HepG2 (cell line): ENCODE measurements around the gene MED25. TPM values are rescaled to one million over a fixed set of nuclear protein-coding genes. Genes with fewer than 3 reads are reported as not detected.

ENCODE experiments used
- EHMT2 ChIP-seq: fragments of 200-600 bp; sonication (generic); IDR thresholded peaks from 2 replicates; pipeline ENCODE4 v1.7.0; 2017; ENCODE audit warnings: antibody characterized with exemption, low read depth, low read length, borderline replicate concordance
- KDM5A ChIP-seq: fragments of 200-600 bp; sonication (generic); IDR thresholded peaks from 2 replicates; pipeline ENCODE4 v1.7.0; 2018; ENCODE audit warnings: antibody characterized with exemption, mild to moderate bottlenecking, low read length, borderline replicate concordance
- KLF16 ChIP-seq, 2 experiments: sonication (generic) in 1 of 2; formaldehyde crosslinking in 1 of 2; IDR thresholded peaks; 2 replicates each; pipeline versions ENCODE4 v1.6.1 to v1.8.0; 2016 to 2023; ENCODE audit warnings: missing genetic modification reagents in 2 of 2, missing compliant biosample characterization in 1 of 2
- KLF9 ChIP-seq: IDR thresholded peaks from 2 replicates; pipeline ENCODE4 v1.6.1; 2016; ENCODE audit warnings: low read depth
- NFYB ChIP-seq: sonication (generic); formaldehyde crosslinking; IDR thresholded peaks from 2 replicates; pipeline ENCODE4 v1.4.0; 2020; ENCODE audit warnings: missing genetic modification reagents
- RBFOX2 ChIP-seq: fragments of 200-400 bp; formaldehyde crosslinking; IDR thresholded peaks from 2 replicates; pipeline ENCODE4 v1.6.1; 2017; ENCODE audit warnings: low read depth, mild to moderate bottlenecking, low read length
- ZFP90 ChIP-seq: sonication (generic); formaldehyde crosslinking; IDR thresholded peaks from 2 replicates; pipeline ENCODE4 v1.8.0; 2022; ENCODE audit warnings: missing genetic modification reagents, mild to moderate bottlenecking, inconsistent platforms, borderline replicate concordance
- ZNF138 ChIP-seq: sonication (generic); formaldehyde crosslinking; IDR thresholded peaks from 2 replicates; pipeline ENCODE4 v1.5.0; 2020; ENCODE audit warnings: mild to moderate bottlenecking, low read depth, missing genetic modification reagents
- ZNF224 ChIP-seq: sonication (generic); formaldehyde crosslinking; IDR thresholded peaks from 2 replicates; pipeline ENCODE4 v1.5.0; 2020; ENCODE audit warnings: mild to moderate bottlenecking, missing genetic modification reagents
- ZNF646 ChIP-seq: sonication (generic); formaldehyde crosslinking; IDR thresholded peaks from 2 replicates; pipeline ENCODE4 v1.9.0; 2021; ENCODE audit warnings: mild to moderate bottlenecking, missing genetic modification reagents
- ZNF687 ChIP-seq: sonication (generic); formaldehyde crosslinking; IDR thresholded peaks from 2 replicates; pipeline ENCODE4 v1.5.1; 2020; ENCODE audit warnings: mild to moderate bottlenecking, missing genetic modification reagents, moderate library complexity
- polyA plus RNA-seq, 8 experiments: library from polyadenylated mRNA; depleted of rRNA in 3 of 8; stranded (reverse) in 7 of 8; unstranded in 1 of 8; fragments of >200 nt; fragmentation: Illumina TruSeq in 4 of 8; extraction: Trizol in 4 of 8; gene quantifications; 2 replicates each; pipeline versions ENCODE4 v1.2.1 to v1.2.3, GENCODE V29; 2011 to 2016; ENCODE audit warnings: low read depth in 4 of 8, missing spikeins in 1 of 8, mixed read lengths in 1 of 8; ENCODE audit not compliant: insufficient read depth in 1 of 8
- total RNA-seq, 5 experiments: library from RNA; depleted of rRNA; stranded (reverse); fragments of >200 nt; fragmentation: Illumina TruSeq; extraction: Trizol; gene quantifications; 2 replicates each; pipeline ENCODE4 v1.2.3, GENCODE V29; 2016; ENCODE audit warnings: low read depth in 1 of 5
- TF ChIP-seq, protein P1 (sequence below): sonication (generic); formaldehyde crosslinking; IDR thresholded peaks from 2 replicates; pipeline ENCODE4 v1.5.0; 2020; ENCODE audit warnings: missing genetic modification reagents
- TF ChIP-seq, protein P2 (sequence below): IDR thresholded peaks from 2 replicates; pipeline ENCODE4 v1.6.1; 2016; ENCODE audit warnings: low read depth

Gene MED25
- total and polyA plus RNA-seq, 2 of the 13 experiments (the other 11 are each of a cell fraction or from before 2014, with no cell fraction given): 11.1 to 15.1 TPM

DNA sequence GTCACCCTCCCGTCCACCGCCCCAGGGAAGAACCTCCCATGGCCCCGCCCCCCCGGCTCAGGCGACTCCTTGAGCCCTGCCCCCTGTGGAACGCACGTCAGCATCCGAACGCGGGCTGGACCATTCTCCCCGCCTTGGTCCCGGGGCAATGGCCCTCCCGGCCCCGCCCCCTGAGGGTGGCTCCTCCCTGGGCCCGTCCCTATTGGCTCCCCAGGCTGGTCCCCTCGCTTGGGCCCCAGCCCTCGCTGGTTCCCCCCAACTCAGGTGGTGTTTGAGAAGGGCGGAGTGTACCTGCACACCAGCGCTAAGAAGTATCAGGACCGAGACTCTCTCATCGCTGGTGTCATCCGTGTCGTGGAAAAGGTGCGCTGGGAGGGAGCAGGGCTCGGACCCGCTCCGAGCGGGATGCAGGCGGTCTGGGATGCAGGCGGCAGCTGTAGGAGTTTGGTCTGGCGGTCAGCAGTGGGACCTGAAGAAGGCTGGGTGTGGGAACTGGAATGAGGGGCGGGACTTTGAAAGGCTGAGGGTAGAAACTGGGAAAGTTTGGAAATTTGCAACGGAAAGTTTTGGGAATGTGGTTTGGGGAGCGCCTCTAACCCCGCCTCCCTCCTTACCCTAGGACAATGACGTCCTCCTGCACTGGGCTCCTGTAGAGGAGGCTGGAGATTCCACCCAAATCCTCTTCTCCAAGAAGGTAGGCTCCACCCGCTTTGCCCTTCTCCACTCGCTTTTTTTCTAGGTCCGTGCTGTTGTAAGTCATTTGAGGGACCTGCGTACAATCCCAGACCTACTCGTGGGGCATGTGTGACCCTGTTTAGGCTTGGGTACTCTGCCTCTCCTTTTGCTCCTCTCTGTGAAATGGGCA, 60.0 kb downstream of the MED25 start (continued):
- TF ChIP-seq, protein P1, sequence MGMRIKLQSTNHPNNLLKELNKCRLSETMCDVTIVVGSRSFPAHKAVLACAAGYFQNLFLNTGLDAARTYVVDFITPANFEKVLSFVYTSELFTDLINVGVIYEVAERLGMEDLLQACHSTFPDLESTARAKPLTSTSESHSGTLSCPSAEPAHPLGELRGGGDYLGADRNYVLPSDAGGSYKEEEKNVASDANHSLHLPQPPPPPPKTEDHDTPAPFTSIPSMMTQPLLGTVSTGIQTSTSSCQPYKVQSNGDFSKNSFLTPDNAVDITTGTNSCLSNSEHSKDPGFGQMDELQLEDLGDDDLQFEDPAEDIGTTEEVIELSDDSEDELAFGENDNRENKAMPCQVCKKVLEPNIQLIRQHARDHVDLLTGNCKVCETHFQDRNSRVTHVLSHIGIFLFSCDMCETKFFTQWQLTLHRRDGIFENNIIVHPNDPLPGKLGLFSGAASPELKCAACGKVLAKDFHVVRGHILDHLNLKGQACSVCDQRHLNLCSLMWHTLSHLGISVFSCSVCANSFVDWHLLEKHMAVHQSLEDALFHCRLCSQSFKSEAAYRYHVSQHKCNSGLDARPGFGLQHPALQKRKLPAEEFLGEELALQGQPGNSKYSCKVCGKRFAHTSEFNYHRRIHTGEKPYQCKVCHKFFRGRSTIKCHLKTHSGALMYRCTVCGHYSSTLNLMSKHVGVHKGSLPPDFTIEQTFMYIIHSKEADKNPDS: no peak
- no peak for TF ChIP-seq ZNF646
- TF ChIP-seq, protein P2, sequence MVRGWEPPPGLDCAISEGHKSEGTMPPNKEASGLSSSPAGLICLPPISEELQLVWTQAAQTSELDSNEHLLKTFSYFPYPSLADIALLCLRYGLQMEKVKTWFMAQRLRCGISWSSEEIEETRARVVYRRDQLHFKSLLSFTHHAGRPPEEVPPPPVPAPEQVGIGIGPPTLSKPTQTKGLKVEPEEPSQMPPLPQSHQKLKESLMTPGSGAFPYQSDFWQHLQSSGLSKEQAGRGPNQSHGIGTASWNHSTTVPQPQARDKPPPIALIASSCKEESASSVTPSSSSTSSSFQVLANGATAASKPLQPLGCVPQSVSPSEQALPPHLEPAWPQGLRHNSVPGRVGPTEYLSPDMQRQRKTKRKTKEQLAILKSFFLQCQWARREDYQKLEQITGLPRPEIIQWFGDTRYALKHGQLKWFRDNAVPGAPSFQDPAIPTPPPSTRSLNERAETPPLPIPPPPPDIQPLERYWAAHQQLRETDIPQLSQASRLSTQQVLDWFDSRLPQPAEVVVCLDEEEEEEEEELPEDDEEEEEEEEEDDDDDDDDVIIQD (CRISPR knock-in tag): 0 out of 2 replicates have a peak, but pooled peaks have one; percentile 2
- peak; percentile 71 for TF ChIP-seq NFYB (CRISPR knock-in tag)
- TF ChIP-seq EHMT2: no peak
- TF ChIP-seq KDM5A: peak; percentile 75
- TF ChIP-seq KLF9: no peak; the same call in 1 of the 2 replicates
- TF ChIP-seq ZFP90: peak; percentile 67; the same call in 1 of the 2 replicates
- TF ChIP-seq ZNF224 (CRISPR knock-in tag): 0 out of 2 replicates have a peak, but pooled peaks have one; percentile 34
- peak; percentile 53 for TF ChIP-seq ZNF687 (CRISPR knock-in tag)
- 0 out of 2 replicates have a peak, but pooled peaks have one; percentile 37 for TF ChIP-seq ZNF138 (CRISPR knock-in tag)
- TF ChIP-seq RBFOX2: peak; percentile 81
- 0 out of 4 replicates have a peak, but pooled peaks of 1 of the 2 experiments have one; percentile 5 for TF ChIP-seq KLF16 (CRISPR knock-in tag; IDR thresholded peaks at IDR 0.05)
